Duodenal mucosa (tissue), 2 donors: ENCODE results near the gene PCBP4.

ENCODE experiments used
- H3K27ac ChIP-seq: one replicate; pipeline ENCODE4 v1.7.0; 2013; ENCODE audit warnings: low read depth, low read length
- H3K27me3 ChIP-seq, 2 donors: one replicate each; pipeline ENCODE4 v1.7.0; 2013; ENCODE audit warnings: low read length in 2 of 2, control low read depth in 1 of 2; ENCODE audit not compliant: insufficient read depth in 2 of 2, control insufficient read depth in 1 of 2
- H3K36me3 ChIP-seq, 2 donors: one replicate each; pipeline ENCODE4 v1.7.0; 2013; ENCODE audit warnings: low read length in 2 of 2, control low read depth in 1 of 2; ENCODE audit not compliant: insufficient read depth in 2 of 2, control insufficient read depth in 1 of 2
- H3K4me1 ChIP-seq, 2 donors: one replicate each; pipeline ENCODE4 v1.7.0; 2013; ENCODE audit warnings: low read length in 2 of 2, control low read depth in 1 of 2; ENCODE audit not compliant: insufficient read depth in 2 of 2, control insufficient read depth in 1 of 2
- H3K4me3 ChIP-seq, 2 donors: one replicate each; pipeline ENCODE4 v1.7.0; 2013; ENCODE audit warnings: low read length in 2 of 2, low read depth in 1 of 2
- H3K9ac ChIP-seq, 2 donors: one replicate each; pipeline ENCODE4 v1.7.0; 2013; ENCODE audit warnings: low read length in 2 of 2, low read depth in 1 of 2
- H3K9me3 ChIP-seq, 2 donors: one replicate each; pipeline ENCODE4 v1.7.0; 2013; ENCODE audit warnings: low read length in 2 of 2, control low read depth in 1 of 2; ENCODE audit not compliant: control insufficient read depth in 1 of 2

The PCBP4 gene

GRCh38 chr3:51940648-51941462 is 26.4 kb downstream of the PCBP4 start:
- peak overlapping the region; percentile 64 to 85 for H3K4me3 ChIP-seq
- no peaks in the 10 kb centered on the region for H3K27me3 ChIP-seq
- peaks cover 20 to 31% of the 10 kb centered on the region in 2 donors for H3K4me1 ChIP-seq
- no peak overlapping the region for H3K27ac ChIP-seq
- no peaks in the 10 kb centered on the region for H3K9me3 ChIP-seq
- H3K9ac ChIP-seq = peak overlapping the region; percentile 57 to 67
- peaks cover 18 to 44% of the 10 kb centered on the region in 2 donors for H3K36me3 ChIP-seq

GRCh38 chr3:51938780-51939425 is 28.4 kb downstream of the PCBP4 start:
- H3K36me3 ChIP-seq = peaks cover 28 to 53% of the 10 kb centered on the region in 2 donors
- H3K4me1 ChIP-seq = peaks cover 20 to 31% of the 10 kb centered on the region in 2 donors
- H3K9ac ChIP-seq = no peak overlapping the region
- no peak overlapping the region for H3K4me3 ChIP-seq
- no peaks in the 10 kb centered on the region for H3K27me3 ChIP-seq
- H3K27ac ChIP-seq = no peak overlapping the region
- no peaks in the 10 kb centered on the region for H3K9me3 ChIP-seq

- H3K36me3 ChIP-seq = peaks cover 38 to 62% of the 10 kb centered on the region in 2 donors
- H3K27ac ChIP-seq = no peak overlapping the region
- H3K27me3 ChIP-seq = no peaks in the 10 kb centered on the region
Observed at GRCh38 chr3:51937611-51938450, 29.4 kb downstream of the PCBP4 start.

GRCh38 chr3:51937014-51937413 is 30.2 kb downstream of the PCBP4 start:
- H3K4me3 ChIP-seq = no peak overlapping the region
- peaks cover 40 to 66% of the 10 kb centered on the region in 2 donors for H3K36me3 ChIP-seq
- no peaks in the 10 kb centered on the region for H3K27me3 ChIP-seq
- H3K9me3 ChIP-seq = no peaks in the 10 kb centered on the region
- H3K27ac ChIP-seq = no peak overlapping the region
- no peak overlapping the region for H3K9ac ChIP-seq
- peaks cover 7 to 17% of the 10 kb centered on the region in 2 donors for H3K4me1 ChIP-seq

More at GRCh38 chr3:51937611-51938450, 29.4 kb downstream of the PCBP4 start:
- H3K9me3 ChIP-seq = no peaks in the 10 kb centered on the region
- H3K9ac ChIP-seq = no peak overlapping the region
- peaks cover 12 to 24% of the 10 kb centered on the region in 2 donors for H3K4me1 ChIP-seq
- no peak overlapping the region for H3K4me3 ChIP-seq

- no peak overlapping the region for H3K4me3 ChIP-seq
- no peaks in the 10 kb centered on the region for H3K27me3 ChIP-seq
- H3K9ac ChIP-seq = no peak overlapping the region
- peaks cover 40 to 66% of the 10 kb centered on the region in 2 donors for H3K36me3 ChIP-seq
- no peak overlapping the region for H3K27ac ChIP-seq
- H3K4me1 ChIP-seq = peaks cover 5 to 13% of the 10 kb centered on the region in 2 donors
- H3K9me3 ChIP-seq = no peaks in the 10 kb centered on the region
Observed at GRCh38 chr3:51935886-51936755, 31.1 kb downstream of the PCBP4 start.

GRCh38 chr3:51934991-51935885 is 32.0 kb downstream of the PCBP4 start:
- no peak overlapping the region for H3K27ac ChIP-seq
- peaks cover 40 to 66% of the 10 kb centered on the region in 2 donors for H3K36me3 ChIP-seq
- no peaks in the 10 kb centered on the region for H3K27me3 ChIP-seq

GRCh38 chr3:51934139-51934850 is 33.0 kb downstream of the PCBP4 start:
- Histone ChIP-seq H3K9ac (no peak overlapping the region), H3K27ac (no peak overlapping the region), H3K36me3 (peaks cover 40 to 65% of the 10 kb centered on the region in 2 donors), H3K4me1 (no peaks in the 10 kb centered on the region), H3K4me3 (no peak overlapping the region), H3K9me3 (no peaks in the 10 kb centered on the region), H3K27me3 (no peaks in the 10 kb centered on the region)

More at GRCh38 chr3:51934991-51935885, 32.0 kb downstream of the PCBP4 start:
- Histone ChIP-seq H3K4me1 (peaks cover 0 to 5% of the 10 kb centered on the region in 2 donors), H3K9ac (no peak overlapping the region), H3K4me3 (no peak overlapping the region), H3K9me3 (no peaks in the 10 kb centered on the region)

GRCh38 chr3:51933471-51934138 is 33.6 kb downstream of the PCBP4 start:
- H3K36me3 ChIP-seq = peaks cover 40 to 59% of the 10 kb centered on the region in 2 donors
- no peaks in the 10 kb centered on the region for H3K9me3 ChIP-seq

More at GRCh38 chr3:51933471-51934138, 33.6 kb downstream of the PCBP4 start:
- no peak overlapping the region for H3K27ac ChIP-seq
- H3K27me3 ChIP-seq = no peaks in the 10 kb centered on the region
- H3K9ac ChIP-seq = no peak overlapping the region
- no peak overlapping the region for H3K4me3 ChIP-seq
- no peaks in the 10 kb centered on the region for H3K4me1 ChIP-seq
